K562 (cell line): Measurements from ENCODE around the gene GABRB2. TPM values are rescaled to one million over a fixed set of nuclear protein-coding genes. Genes with fewer than 3 reads are reported as not detected.

Experiments
- ATAC-seq: fragments of 200-7000 bp; cut with Tn5 transposase; 3 replicates; pipeline ENCODE4 v1.9.1; 2020; ENCODE audit warnings: moderate library complexity
- BruUV-seq: library from RNA; stranded (reverse); fragments of 400-500 nt; replicated peaks from 2 replicates; lab custom pipeline; 2021; lab: Mats Ljungman, UMichigan
- CTCF ChIA-PET: fragments of 300-600 bp; formaldehyde crosslinking; extraction: SDS; loops from one replicate; lab custom pipeline; 2021; ENCODE audit warnings: low intra/inter-chr PET ratio; lab: Yijun Ruan, JAX
- POLR2A ChIA-PET: fragments of 300-600, 350-650 bp; sonication (Branson Sonifier 250); formaldehyde crosslinking; extraction: SDS; loops from one replicate; lab custom pipeline; 2021; ENCODE audit warnings: antibody characterized with exemption, inconsistent platforms; lab: Yijun Ruan, JAX
- DNase-seq, 4 experiments: peaks; one replicate each; pipeline versions ENCODE4 v3.0.0 to v3.0.0-alpha.2; 2011 to 2018; ENCODE audit warnings: low spot score in 3 of 4, mixed read lengths in 3 of 4; ENCODE audit errors: extremely low read depth in 1 of 4
- FAIRE-seq: peaks from 2 replicates; lab custom pipeline; 2011; peaks lifted over from hg19 to GRCh38; lab: Jason Lieb, UNC
- H2AFZ ChIP-seq: 2 replicates; pipeline ENCODE4 v1.6.0; 2011; ENCODE audit warnings: low read depth, low read length, control low read depth, inconsistent platforms
- H3K27ac ChIP-seq: fragments of 200-600 bp; 3 replicates; pipeline ENCODE4 v1.8.0; 2011; ENCODE audit warnings: low read depth, mild to moderate bottlenecking, control low read depth, inconsistent platforms, low read length, moderate library complexity, mixed read lengths; ENCODE audit errors: extremely low read depth
- H3K27me3 ChIP-seq, 2 experiments: fragments of 300-600 bp in 1 of 2; 2 replicates in 1 of 2; 3 replicates in 1 of 2; pipeline versions ENCODE4 v1.6.0 to v1.8.0; 2011; ENCODE audit warnings: inconsistent platforms in 2 of 2, low read length in 2 of 2, mild to moderate bottlenecking in 1 of 2, mixed read lengths in 1 of 2, moderate library complexity in 1 of 2; ENCODE audit not compliant: control insufficient read depth in 2 of 2, insufficient read depth in 2 of 2
- H3K36me3 ChIP-seq: fragments of 300-600 bp; 3 replicates; pipeline ENCODE4 v1.8.0; 2011; ENCODE audit warnings: mild to moderate bottlenecking, low read length, inconsistent platforms; ENCODE audit not compliant: control insufficient read depth, insufficient read depth
- H3K4me1 ChIP-seq, 2 experiments: fragments of 200-600 bp in 1 of 2; replicated peaks in 1 of 2; 2 replicates in 1 of 2; 3 replicates in 1 of 2; pipeline versions ENCODE4 v1.5.1 to v1.8.0; 2011; ENCODE audit warnings: inconsistent platforms in 2 of 2, low read length in 2 of 2, mild to moderate bottlenecking in 1 of 2, mixed read lengths in 1 of 2, moderate library complexity in 1 of 2; ENCODE audit not compliant: control insufficient read depth in 2 of 2, insufficient read depth in 2 of 2
- H3K4me2 ChIP-seq: 2 replicates; pipeline ENCODE4 v1.6.1; 2011; ENCODE audit warnings: low read length, control low read depth, inconsistent platforms, mixed read lengths; ENCODE audit not compliant: insufficient read depth
- H3K4me3 ChIP-seq: fragments of 200-600 bp; sonication (generic), shearing (Covaris generic); 2 replicates; pipeline ENCODE4 v1.5.1; 2016; ENCODE audit warnings: control low read depth, inconsistent platforms
- H3K79me2 ChIP-seq: fragments of 200-600 bp; 3 replicates; pipeline ENCODE4 v1.8.0; 2011; ENCODE audit warnings: low read length, inconsistent platforms; ENCODE audit not compliant: control insufficient read depth, insufficient read depth
- H3K9ac ChIP-seq, 2 experiments: 2 replicates each; pipeline versions ENCODE4 v1.6.0 to v1.6.1; 2011; ENCODE audit warnings: low read depth in 2 of 2, low read length in 2 of 2, control low read depth in 1 of 2, inconsistent platforms in 1 of 2, mild to moderate bottlenecking in 1 of 2, mixed read lengths in 1 of 2; ENCODE audit not compliant: insufficient read depth in 1 of 2
- H3K9me1 ChIP-seq: one replicate; pipeline ENCODE4 v1.6.0; 2011; ENCODE audit warnings: inconsistent platforms, mild to moderate bottlenecking, low read length, moderate library complexity; ENCODE audit not compliant: control insufficient read depth, insufficient read depth
- H3K9me3 ChIP-seq: replicated peaks from 2 replicates; pipeline ENCODE4 v1.5.1; 2011; ENCODE audit warnings: low read depth, low read length, inconsistent platforms; ENCODE audit not compliant: control insufficient read depth, insufficient read depth
- H4K20me1 ChIP-seq: replicated peaks from 2 replicates; pipeline ENCODE4 v1.6.1; 2011; ENCODE audit warnings: low read length, inconsistent platforms, mixed read lengths; ENCODE audit not compliant: control insufficient read depth, insufficient read depth
- CBFA2T3 ChIP-seq: fragments of 450-650 bp; IDR thresholded peaks from 2 replicates; pipeline ENCODE4 v1.6.1; 2017
- CTBP1 ChIP-seq: fragments of 450-650 bp; IDR thresholded peaks from 2 replicates; pipeline ENCODE4 v1.6.1; 2016; ENCODE audit warnings: borderline replicate concordance
- ESRRA ChIP-seq: fragments of 450-650 bp; IDR thresholded peaks from 2 replicates; pipeline ENCODE4 v1.6.1; 2014; ENCODE audit warnings: low read depth, mild to moderate bottlenecking, moderate library complexity, borderline replicate concordance
- HDAC3 ChIP-seq: fragments of 450-650 bp; IDR thresholded peaks from 2 replicates; pipeline ENCODE4 v1.6.1; 2018; ENCODE audit warnings: borderline replicate concordance, mild to moderate bottlenecking, moderate library complexity; ENCODE audit not compliant: partially characterized antibody
- HNRNPUL1 ChIP-seq: fragments of 200-400 bp; formaldehyde crosslinking; IDR thresholded peaks from 2 replicates; pipeline ENCODE4 v1.6.1; 2017; ENCODE audit warnings: low read length
- JUND ChIP-seq, 2 experiments: IDR thresholded peaks; 2 replicates in 1 of 2; 3 replicates in 1 of 2; pipeline ENCODE4 v1.6.1; 2011; ENCODE audit warnings: borderline replicate concordance in 2 of 2, low read depth in 2 of 2, low read length in 2 of 2, improper control_type of control experiment in 1 of 2, missing biosample characterization in 1 of 2, missing genetic modification characterization in 1 of 2, missing genetic modification reagents in 1 of 2
- NRF1 ChIP-seq, 2 experiments: fragments of 450-650 bp; IDR thresholded peaks in 1 of 2; conservative IDR thresholded peaks in 1 of 2; 2 replicates each; pipeline ENCODE4 v1.6.1; 2014; ENCODE audit warnings: mild to moderate bottlenecking in 2 of 2
- PTBP1 ChIP-seq: fragments of 200-400 bp; formaldehyde crosslinking; IDR thresholded peaks from 2 replicates; pipeline ENCODE4 v1.6.1; 2017; ENCODE audit warnings: low read depth, low read length
- PYGO2 ChIP-seq: fragments of 450-650 bp; IDR thresholded peaks from 2 replicates; pipeline ENCODE4 v1.6.1; 2016; ENCODE audit warnings: mild to moderate bottlenecking, missing genetic modification characterization, moderate library complexity, missing compliant biosample characterization
- RBM34 ChIP-seq: fragments of 200-400 bp; formaldehyde crosslinking; IDR thresholded peaks from 2 replicates; pipeline ENCODE4 v1.6.1; 2018; ENCODE audit warnings: low read length, borderline replicate concordance; ENCODE audit not compliant: insufficient read depth
- SMC3 ChIP-seq: conservative IDR thresholded peaks from 2 replicates; pipeline ENCODE4 v1.6.1; 2011; ENCODE audit warnings: low read depth, low read length, improper control_type of control experiment; ENCODE audit not compliant: insufficient read depth
- SNIP1 ChIP-seq: fragments of 450-650 bp; IDR thresholded peaks from 2 replicates; pipeline ENCODE4 v1.7.1; 2017; ENCODE audit warnings: low read depth, mild to moderate bottlenecking
- TAL1 ChIP-seq: fragments of 450-650 bp; IDR thresholded peaks from 2 replicates; pipeline ENCODE4 v1.6.1; 2016; ENCODE audit warnings: mild to moderate bottlenecking
- ZFP1 ChIP-seq: fragments of 450-650 bp; formaldehyde crosslinking; IDR thresholded peaks from 2 replicates; pipeline ENCODE4 v1.4.0; 2020; ENCODE audit warnings: mild to moderate bottlenecking, mixed read lengths
- ZNF57 ChIP-seq: fragments of 450-650 bp; formaldehyde crosslinking; IDR thresholded peaks from 2 replicates; pipeline ENCODE4 v1.4.0; 2020; ENCODE audit warnings: mild to moderate bottlenecking, moderate library complexity
- ZNF644 ChIP-seq: fragments of 200-800 bp; sonication (Bioruptor generic); IDR thresholded peaks from 2 replicates; pipeline ENCODE4 v1.6.1; 2016; ENCODE audit warnings: low read depth, missing genetic modification characterization, missing compliant biosample characterization
- ZNF830 ChIP-seq: fragments of 250-450 bp; sonication (Bioruptor Pico); IDR thresholded peaks from 2 replicates; pipeline ENCODE4 v1.5.0; 2021; ENCODE audit warnings: mild to moderate bottlenecking
- WGBS: fragments of 100-300 bp; shearing (Covaris generic); methylation state at CpG from one replicate; pipeline ENCODE4 v1.1.6; 2016; ENCODE audit warnings: low coverage, mixed read lengths; ENCODE audit not compliant: insufficient coverage; ENCODE audit errors: missing lambda C conversion rate; 5-methylcytosine and 5-hydroxymethylcytosine counted together
- in situ Hi-C: fragments of 300-500 bp; cut with MboI; formaldehyde crosslinking; loops from 4 replicates; pipeline ENCODE4 v1.15.0; 2018; ENCODE audit warnings: inconsistent platforms, mixed read lengths
- intact Hi-C: fragments of 100-400 bp; cut with micrococcal nuclease; formaldehyde crosslinking; loops from 2 replicates; pipeline ENCODE4 v1.14.2; 2022
- polyA plus RNA-seq, 8 experiments: library from polyadenylated mRNA; depleted of rRNA in 4 of 8; stranded (reverse) in 5 of 8; unstranded in 3 of 8; fragments of >200 nt; fragmentation: Nextera tagmentation in 2 of 8; fragmentation: Illumina TruSeq in 1 of 8; extraction: Ambion mirVana in 2 of 8; extraction: Trizol in 1 of 8; gene quantifications; 2 replicates each; pipeline versions ENCODE4 v1.2.1 to v1.2.3, GENCODE V29; 2011 to 2014; ENCODE audit warnings: inconsistent platforms in 1 of 8, missing spikeins in 1 of 8
- total RNA-seq, 7 experiments: library from RNA; depleted of rRNA in 6 of 7; stranded (reverse); fragments of >200 nt in 6 of 7; fragmentation: Illumina TruSeq in 2 of 7; extraction: Trizol in 2 of 7; gene quantifications; 2 replicates each; pipeline versions ENCODE4 v1.2.1 to v1.2.3, GENCODE V29; 2011 to 2021; ENCODE audit warnings: low replicate concordance in 1 of 7
- TF ChIP-seq, protein P1 (sequence below): IDR thresholded peaks from 2 replicates; pipeline ENCODE4 v1.6.1; 2011; ENCODE audit not compliant: insufficient read length; ENCODE audit errors: extremely low read depth
- TF ChIP-seq, protein P2 (sequence below), 2 experiments: fragments of 250-450 bp in 1 of 2; fragments of 450-650 bp in 1 of 2; sonication (Bioruptor Pico) in 1 of 2; IDR thresholded peaks; 2 replicates each; pipeline versions ENCODE4 v1.6.1 to v1.8.0; 2016 to 2021; ENCODE audit warnings: mild to moderate bottlenecking in 2 of 2, moderate library complexity in 2 of 2, missing compliant biosample characterization in 1 of 2, missing genetic modification characterization in 1 of 2
- TF ChIP-seq, protein P3 (sequence below): IDR thresholded peaks from 3 replicates; pipeline ENCODE4 v1.6.1; 2011; ENCODE audit warnings: borderline replicate concordance, mild to moderate bottlenecking; ENCODE audit not compliant: insufficient read length, insufficient read depth

GABRB2 gene
- total and polyA plus RNA-seq, 9 of the 15 experiments (the other 6 are each of a cell fraction or from before 2014, with no cell fraction given): not detected

DNA sequence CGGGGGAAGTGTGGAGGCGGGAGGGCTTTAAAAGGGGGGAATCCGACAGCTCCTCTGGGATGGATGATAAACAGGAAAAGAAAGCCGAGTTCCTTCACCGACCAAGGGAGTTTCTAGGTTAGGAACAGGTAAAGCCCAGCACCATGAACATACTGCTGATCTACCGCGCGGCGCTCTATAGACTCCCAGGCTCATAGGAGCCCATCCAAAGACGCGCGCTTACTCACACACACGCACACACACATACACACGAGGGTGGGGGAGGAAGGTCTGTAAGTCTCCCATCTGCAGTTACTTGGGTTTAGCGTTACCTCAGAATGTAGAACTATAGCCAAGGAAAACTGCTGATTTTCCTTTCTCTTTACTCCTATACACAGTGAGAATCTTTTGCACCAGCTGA is 2.6 kb upstream of the GABRB2 start (continued):
- TF ChIP-seq SMC3: no peak
- TF ChIP-seq PYGO2 (tag): no peak
- TF ChIP-seq ZNF644 (tag): no peak

- H3K9me1 ChIP-seq: no peaks in the 10 kb centered on the region
- ChIA-PET CTCF (no interaction called here), POLR2A (no interaction called here)
- H3K79me2 ChIP-seq: no peaks in the 10 kb centered on the region
- H2AFZ ChIP-seq: no peak overlapping the region
- H3K27me3 ChIP-seq: no peaks in the 10 kb centered on the region
- 17% methylated on average over 18 of the region's 32 CpGs for WGBS
- H3K4me3 ChIP-seq: no peak overlapping the region
- in situ Hi-C loops (no loop called here), intact Hi-C loops (loop anchor here (10.0 kb wide), 1 partner anchor 1856 kb away; no protein-coding TSS in a partner anchor)
- BruUV-seq: no TSS peak
- H3K27ac ChIP-seq: no peak overlapping the region
- DNase-seq (no peak), FAIRE-seq (no peak), ATAC-seq (no peak)
- H3K9ac ChIP-seq: no peak overlapping the region
- H3K4me2 ChIP-seq: no peak overlapping the region
- no peaks in the 10 kb centered on the region for H3K9me3 ChIP-seq
- H3K36me3 ChIP-seq: no peaks in the 10 kb centered on the region
- no peaks in the 10 kb centered on the region; a peak in 1 of 5 replicates for H3K4me1 ChIP-seq
- H4K20me1 ChIP-seq: no peaks in the 10 kb centered on the region
- TF ChIP-seq CBFA2T3 (no peak), RBM34 (no peak), ESRRA (no peak), NRF1 (conservative IDR thresholded peaks at IDR 0.05 in 1 of 2, IDR thresholded peaks at IDR 0.05 in 1 of 2) (no peak), TAL1 (no peak), PTBP1 (no peak), ZNF830 (CRISPR knock-in tag) (no peak), HDAC3 (no peak), ZNF57 (CRISPR knock-in tag) (no peak), ZFP1 (CRISPR knock-in tag) (no peak), CTBP1 (no peak), HNRNPUL1 (no peak), SNIP1 (no peak), JUND (IDR thresholded peaks at IDR 0.05; ENCODE audit: borderline replicate concordance, low read depth, low read length) (no peak), JUND (tag; IDR thresholded peaks at IDR 0.05; ENCODE audit: borderline replicate concordance, low read depth, low read length) (no peak)
- TF ChIP-seq, protein P1, sequence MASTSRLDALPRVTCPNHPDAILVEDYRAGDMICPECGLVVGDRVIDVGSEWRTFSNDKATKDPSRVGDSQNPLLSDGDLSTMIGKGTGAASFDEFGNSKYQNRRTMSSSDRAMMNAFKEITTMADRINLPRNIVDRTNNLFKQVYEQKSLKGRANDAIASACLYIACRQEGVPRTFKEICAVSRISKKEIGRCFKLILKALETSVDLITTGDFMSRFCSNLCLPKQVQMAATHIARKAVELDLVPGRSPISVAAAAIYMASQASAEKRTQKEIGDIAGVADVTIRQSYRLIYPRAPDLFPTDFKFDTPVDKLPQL: no peak
- TF ChIP-seq, protein P2, sequence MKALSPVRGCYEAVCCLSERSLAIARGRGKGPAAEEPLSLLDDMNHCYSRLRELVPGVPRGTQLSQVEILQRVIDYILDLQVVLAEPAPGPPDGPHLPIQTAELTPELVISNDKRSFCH (CRISPR knock-in tag; IDR thresholded peaks at IDR 0.05): no peak
- TF ChIP-seq, protein P2 (tag; IDR thresholded peaks at IDR 0.05): no peak
- TF ChIP-seq, protein P3, sequence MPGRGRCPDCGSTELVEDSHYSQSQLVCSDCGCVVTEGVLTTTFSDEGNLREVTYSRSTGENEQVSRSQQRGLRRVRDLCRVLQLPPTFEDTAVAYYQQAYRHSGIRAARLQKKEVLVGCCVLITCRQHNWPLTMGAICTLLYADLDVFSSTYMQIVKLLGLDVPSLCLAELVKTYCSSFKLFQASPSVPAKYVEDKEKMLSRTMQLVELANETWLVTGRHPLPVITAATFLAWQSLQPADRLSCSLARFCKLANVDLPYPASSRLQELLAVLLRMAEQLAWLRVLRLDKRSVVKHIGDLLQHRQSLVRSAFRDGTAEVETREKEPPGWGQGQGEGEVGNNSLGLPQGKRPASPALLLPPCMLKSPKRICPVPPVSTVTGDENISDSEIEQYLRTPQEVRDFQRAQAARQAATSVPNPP: no peak
Measured at GRCh38 chr5:161548487-161549094, 2.1 kb upstream of the GABRB2 start.
